Choroid plexus epithelial cell (primary cell): Measurements from ENCODE around the gene TMX4.
"Not testable (repeated sequence)": the region's sequence is repeated elsewhere in the genome, so short reads cannot be mapped to it uniquely, and the experiment has no call there.

Experiments used
- DNase-seq: peaks from one replicate; pipeline ENCODE4 v3.0.0-alpha.2; 2010; ENCODE audit warnings: low read depth
- H3K4me3 ChIP-seq: 2 replicates; pipeline ENCODE4 v1.5.1; 2011; ENCODE audit warnings: low read depth, mild to moderate bottlenecking, control low read depth, low read length, moderate library complexity
- CTCF ChIP-seq: conservative IDR thresholded peaks from 2 replicates; pipeline ENCODE4 v1.5.1; 2011; ENCODE audit warnings: low read depth, mild to moderate bottlenecking, control low read depth, inconsistent platforms, low read length, moderate library complexity

TMX4 gene

GRCh38 chr20:7974785-7975435, 44.7 kb downstream of the TMX4 start:
- no peak for TF ChIP-seq CTCF
- H3K4me3 ChIP-seq, result no peak overlapping the region
- no peak for DNase-seq

GRCh38 chr20:7971536-7972280, 47.9 kb downstream of the TMX4 start:
- H3K4me3 ChIP-seq, result no peak overlapping the region
- no peak for DNase-seq
- TF ChIP-seq CTCF, result no peak

- no peak overlapping the region for H3K4me3 ChIP-seq
- no peak for TF ChIP-seq CTCF
- DNase-seq, result peak; percentile 43
These were observed 52.2 kb downstream of the TMX4 start for GRCh38 chr20:7967199-7967844.

- no peak for TF ChIP-seq CTCF
- no peak overlapping the region for H3K4me3 ChIP-seq
These were observed 53.4 kb downstream of the TMX4 start for GRCh38 chr20:7966176-7966575.

GRCh38 chr20:7959484-7959883, 60.1 kb downstream of the TMX4 start:
- no peak for TF ChIP-seq CTCF
- peak; percentile 12 for DNase-seq
- no peak overlapping the region for H3K4me3 ChIP-seq

More at GRCh38 chr20:7966176-7966575, 53.4 kb downstream of the TMX4 start:
- peak; percentile 7 for DNase-seq

GRCh38 chr20:7956561-7956960, 63.0 kb downstream of the TMX4 start:
- H3K4me3 ChIP-seq, DNase-seq: not testable (repeated sequence)

GRCh38 chr20:7950387-7950786, 69.2 kb downstream of the TMX4 start:
- H3K4me3 ChIP-seq, result no peak overlapping the region
- no peak for DNase-seq
- no peak for TF ChIP-seq CTCF
